HEK293 (cell line): ENCODE data around the gene ZNF630.
"Not testable (repeated sequence)": the region's sequence is repeated elsewhere in the genome, so short reads cannot be mapped to it uniquely, and the experiment has no call there.

ENCODE experiments used
- CTCF ChIA-PET: fragments of 350-600 bp; formaldehyde crosslinking; extraction: SDS; loops from one replicate; lab custom pipeline; 2021; ENCODE audit warnings: antibody characterized with exemption; lab: Yijun Ruan, JAX
- POLR2A ChIA-PET: fragments of 300-600 bp; formaldehyde crosslinking; extraction: SDS; loops from one replicate; lab custom pipeline; 2020; ENCODE audit warnings: antibody characterized with exemption, inconsistent platforms; lab: Yijun Ruan, JAX
- H3K27ac ChIP-seq: fragments of 200-500 bp; sonication (Bioruptor generic); 2 replicates; pipeline ENCODE4 v1.5.1; 2014; ENCODE audit warnings: low read depth, low read length, control low read depth, inconsistent platforms; ENCODE audit errors: extremely low read depth
- H3K36me3 ChIP-seq, 2 experiments: fragments of 200-500 bp in 1 of 2; sonication (Bioruptor generic) in 1 of 2; 1 replicate in 1 of 2; 2 replicates in 1 of 2; pipeline ENCODE4 v1.5.1; 2014 to 2017; ENCODE audit warnings: inconsistent platforms in 2 of 2, low read length in 2 of 2; ENCODE audit not compliant: control insufficient read depth in 2 of 2, insufficient read depth in 1 of 2
- H3K4me1 ChIP-seq: fragments of 200-500 bp; sonication (Bioruptor generic); 2 replicates; pipeline ENCODE4 v1.5.1; 2014; ENCODE audit warnings: mild to moderate bottlenecking, low read length, inconsistent platforms; ENCODE audit not compliant: control insufficient read depth, insufficient read depth
- H3K4me3 ChIP-seq: 2 replicates; pipeline ENCODE4 v1.5.1; 2011; ENCODE audit warnings: low read depth, mild to moderate bottlenecking, control low read depth, low read length, moderate library complexity
- H3K9me3 ChIP-seq: fragments of 200-500 bp; sonication (Bioruptor generic); 2 replicates; pipeline ENCODE4 v1.5.1; 2014; ENCODE audit warnings: low read depth, low read length, inconsistent platforms; ENCODE audit not compliant: control insufficient read depth, insufficient read depth
- GLIS2 ChIP-seq: fragments of 450-650 bp; formaldehyde crosslinking; IDR thresholded peaks from 2 replicates; pipeline ENCODE4 v1.5.1; 2016; ENCODE audit warnings: missing biosample characterization, missing genetic modification characterization
- IKZF3 ChIP-seq: fragments of 450-650 bp; IDR thresholded peaks from 2 replicates; pipeline ENCODE4 v1.5.0; 2018; ENCODE audit warnings: missing biosample characterization, mild to moderate bottlenecking, missing genetic modification characterization, moderate library complexity
- KLF7 ChIP-seq: fragments of 450-650 bp; formaldehyde crosslinking; IDR thresholded peaks from 2 replicates; pipeline ENCODE4 v1.5.1; 2016; ENCODE audit warnings: missing biosample characterization, missing genetic modification characterization, borderline replicate concordance
- ZBTB48 ChIP-seq: fragments of 450-650 bp; formaldehyde crosslinking; IDR thresholded peaks from 2 replicates; pipeline ENCODE4 v1.5.1; 2016; ENCODE audit warnings: missing biosample characterization, missing genetic modification characterization
- ZBTB7A ChIP-seq: fragments of 450-650 bp; formaldehyde crosslinking; IDR thresholded peaks from 2 replicates; pipeline ENCODE4 v1.5.1; 2016; ENCODE audit warnings: low read depth, missing biosample characterization, missing genetic modification characterization
- ZFHX2 ChIP-seq: fragments of 450-650 bp; formaldehyde crosslinking; conservative IDR thresholded peaks from 2 replicates; pipeline ENCODE4 v1.5.1; 2016; ENCODE audit warnings: missing biosample characterization, missing genetic modification characterization
- ZNF221 ChIP-seq: fragments of 450-650 bp; formaldehyde crosslinking; IDR thresholded peaks from 2 replicates; pipeline ENCODE4 v1.5.1; 2017; ENCODE audit warnings: missing biosample characterization, missing genetic modification characterization, borderline replicate concordance
- ZNF366 ChIP-seq: fragments of 450-650 bp; formaldehyde crosslinking; conservative IDR thresholded peaks from 2 replicates; pipeline ENCODE4 v1.5.1; 2016; ENCODE audit warnings: missing biosample characterization, missing genetic modification characterization
- ZNF510 ChIP-seq: fragments of 450-650 bp; formaldehyde crosslinking; IDR thresholded peaks from 2 replicates; pipeline ENCODE4 v1.5.1; 2018; ENCODE audit warnings: mild to moderate bottlenecking, missing genetic modification characterization, missing biosample characterization; ENCODE audit not compliant: insufficient replicate concordance
- ZNF548 ChIP-seq: fragments of 450-650 bp; formaldehyde crosslinking; IDR thresholded peaks from 2 replicates; pipeline ENCODE4 v1.5.1; 2016; ENCODE audit warnings: missing biosample characterization, missing genetic modification characterization
- ZNF600 ChIP-seq: fragments of 450-650 bp; formaldehyde crosslinking; IDR thresholded peaks from 2 replicates; pipeline ENCODE4 v1.5.1; 2016; ENCODE audit warnings: missing biosample characterization, missing genetic modification characterization
- ZNF654 ChIP-seq: fragments of 450-650 bp; formaldehyde crosslinking; IDR thresholded peaks from 2 replicates; pipeline ENCODE4 v1.5.1; 2016; ENCODE audit warnings: low read depth, missing biosample characterization, missing genetic modification characterization
- ZNF660 ChIP-seq: fragments of 450-650 bp; IDR thresholded peaks from 2 replicates; pipeline ENCODE4 v1.5.1; 2018; ENCODE audit warnings: missing biosample characterization, mild to moderate bottlenecking, missing genetic modification characterization
- TF ChIP-seq, protein P1 (sequence below): fragments of 450-650 bp; IDR thresholded peaks from 2 replicates; pipeline ENCODE4 v1.5.1; 2018; ENCODE audit warnings: missing biosample characterization, mild to moderate bottlenecking, missing genetic modification characterization
- TF ChIP-seq, protein P2 (sequence below): fragments of 450-650 bp; formaldehyde crosslinking; IDR thresholded peaks from 2 replicates; pipeline ENCODE4 v1.5.1; 2016; ENCODE audit warnings: missing biosample characterization, missing genetic modification characterization, low read depth

ZNF630 gene

GRCh38 chrX:48030237-48030636 is 41.2 kb downstream of the ZNF630 start:
- H3K9me3 ChIP-seq, result no peaks in the 10 kb centered on the region
- CTCF ChIA-PET, result interaction anchor here (1.2 to 5.3 kb wide), 3 partner anchors 21 to 200 kb away, joined by 4 to 41 read pairs (median 5); no protein-coding TSS in a partner anchor
- no peak overlapping the region for H3K4me3 ChIP-seq
- TF ChIP-seq ZBTB7A (tag by site-specific recombination) (no peak), GLIS2 (tag by site-specific recombination) (no peak), ZFHX2 (no peak), IKZF3 (tag by site-specific recombination) (no peak), ZNF548 (tag by site-specific recombination) (no peak), ZNF510 (tag by site-specific recombination) (no peak)
- TF ChIP-seq, protein P1, sequence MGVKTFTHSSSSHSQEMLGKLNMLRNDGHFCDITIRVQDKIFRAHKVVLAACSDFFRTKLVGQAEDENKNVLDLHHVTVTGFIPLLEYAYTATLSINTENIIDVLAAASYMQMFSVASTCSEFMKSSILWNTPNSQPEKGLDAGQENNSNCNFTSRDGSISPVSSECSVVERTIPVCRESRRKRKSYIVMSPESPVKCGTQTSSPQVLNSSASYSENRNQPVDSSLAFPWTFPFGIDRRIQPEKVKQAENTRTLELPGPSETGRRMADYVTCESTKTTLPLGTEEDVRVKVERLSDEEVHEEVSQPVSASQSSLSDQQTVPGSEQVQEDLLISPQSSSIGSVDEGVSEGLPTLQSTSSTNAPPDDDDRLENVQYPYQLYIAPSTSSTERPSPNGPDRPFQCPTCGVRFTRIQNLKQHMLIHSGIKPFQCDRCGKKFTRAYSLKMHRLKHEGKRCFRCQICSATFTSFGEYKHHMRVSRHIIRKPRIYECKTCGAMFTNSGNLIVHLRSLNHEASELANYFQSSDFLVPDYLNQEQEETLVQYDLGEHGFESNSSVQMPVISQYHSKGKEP (tag by site-specific recombination), result no peak
- no peaks in the 10 kb centered on the region for H3K36me3 ChIP-seq
- POLR2A ChIA-PET, result no interaction called here
- H3K27ac ChIP-seq, result no peak overlapping the region
- H3K4me1 ChIP-seq, result no peaks in the 10 kb centered on the region

DNA sequence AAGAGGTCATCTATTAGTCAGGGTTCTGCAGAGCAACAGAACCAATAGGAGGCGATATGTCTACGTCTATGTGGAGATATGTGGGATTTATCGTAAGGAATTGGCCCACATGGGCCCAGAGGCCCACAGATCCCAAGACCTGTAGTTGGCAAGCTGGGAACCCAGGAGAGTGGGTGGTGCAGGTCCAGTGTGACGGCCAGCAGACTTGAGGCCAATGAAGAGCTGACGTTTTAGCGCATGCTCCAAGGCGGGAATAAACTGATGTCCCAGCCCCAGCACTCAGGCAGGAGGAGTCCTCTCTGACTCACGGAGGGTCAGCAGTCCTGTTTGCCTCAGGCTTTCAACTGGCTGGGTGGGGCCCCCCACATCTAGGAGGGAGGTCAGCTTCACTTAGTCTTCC is 43.3 kb downstream of the ZNF630 start:
- CTCF ChIA-PET, result interaction anchor here (0.6 to 5.3 kb wide), 6 partner anchors 68 to 471 kb away, joined by 3 to 41 read pairs (median 6); no protein-coding TSS in a partner anchor

DNA sequence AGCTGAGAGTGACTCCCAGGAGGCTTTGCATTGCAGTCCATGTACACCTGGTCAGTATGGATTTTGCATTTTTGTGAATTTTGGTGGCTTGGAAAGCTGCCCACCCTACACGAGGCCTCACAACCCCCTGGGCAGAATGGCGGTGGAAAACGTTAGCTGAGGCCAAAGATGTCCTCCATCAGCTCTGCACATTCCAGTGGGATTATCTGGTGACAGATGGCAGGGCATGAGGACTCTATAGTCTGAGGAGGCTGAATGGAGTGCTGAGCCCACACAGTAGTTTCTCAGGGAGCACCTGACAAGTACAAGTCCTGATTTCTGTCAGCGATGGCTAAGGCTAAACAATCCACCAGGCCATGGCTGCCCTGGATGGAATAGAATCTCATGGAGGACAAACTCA is 43.9 kb downstream of the ZNF630 start:
- POLR2A ChIA-PET, H3K4me3 ChIP-seq, H3K9me3 ChIP-seq, H3K36me3 ChIP-seq, H3K4me1 ChIP-seq, H3K27ac ChIP-seq: not testable (repeated sequence)
- CTCF ChIA-PET, result interaction anchor here (0.6 to 5.3 kb wide), 15 partner anchors 14 to 1164 kb away, joined by 3 to 41 read pairs (median 4); partner anchors contain the start of gene ZNF81

More for the DNA sequence above, 43.3 kb downstream of the ZNF630 start:
- Histone ChIP-seq H3K36me3 (no peaks in the 10 kb centered on the region), H3K4me1 (no peaks in the 10 kb centered on the region), H3K4me3 (no peak overlapping the region), H3K27ac (no peak overlapping the region), H3K9me3 (no peaks in the 10 kb centered on the region)
- POLR2A ChIA-PET, result no interaction called here
- TF ChIP-seq KLF7 (tag by site-specific recombination), result no peak
- TF ChIP-seq, protein P1 (tag by site-specific recombination), result no peak
- TF ChIP-seq ZNF366 (tag by site-specific recombination), result no peak
- TF ChIP-seq ZBTB7A (tag by site-specific recombination), result no peak
- TF ChIP-seq, protein P2, sequence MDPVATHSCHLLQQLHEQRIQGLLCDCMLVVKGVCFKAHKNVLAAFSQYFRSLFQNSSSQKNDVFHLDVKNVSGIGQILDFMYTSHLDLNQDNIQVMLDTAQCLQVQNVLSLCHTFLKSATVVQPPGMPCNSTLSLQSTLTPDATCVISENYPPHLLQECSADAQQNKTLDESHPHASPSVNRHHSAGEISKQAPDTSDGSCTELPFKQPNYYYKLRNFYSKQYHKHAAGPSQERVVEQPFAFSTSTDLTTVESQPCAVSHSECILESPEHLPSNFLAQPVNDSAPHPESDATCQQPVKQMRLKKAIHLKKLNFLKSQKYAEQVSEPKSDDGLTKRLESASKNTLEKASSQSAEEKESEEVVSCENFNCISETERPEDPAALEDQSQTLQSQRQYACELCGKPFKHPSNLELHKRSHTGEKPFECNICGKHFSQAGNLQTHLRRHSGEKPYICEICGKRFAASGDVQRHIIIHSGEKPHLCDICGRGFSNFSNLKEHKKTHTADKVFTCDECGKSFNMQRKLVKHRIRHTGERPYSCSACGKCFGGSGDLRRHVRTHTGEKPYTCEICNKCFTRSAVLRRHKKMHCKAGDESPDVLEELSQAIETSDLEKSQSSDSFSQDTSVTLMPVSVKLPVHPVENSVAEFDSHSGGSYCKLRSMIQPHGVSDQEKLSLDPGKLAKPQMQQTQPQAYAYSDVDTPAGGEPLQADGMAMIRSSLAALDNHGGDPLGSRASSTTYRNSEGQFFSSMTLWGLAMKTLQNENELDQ (tag by site-specific recombination), result no peak

GRCh38 chrX:48025561-48025960 is 45.9 kb downstream of the ZNF630 start:
- Histone ChIP-seq H3K4me1 (no peaks in the 10 kb centered on the region), H3K9me3 (no peaks in the 10 kb centered on the region), H3K4me3 (no peak overlapping the region)
- POLR2A ChIA-PET, result no interaction called here
- CTCF ChIA-PET, result interaction anchor here (0.6 to 5.3 kb wide), 5 partner anchors 124 to 195 kb away, joined by 3 to 41 read pairs (median 10); partner anchors contain the start of gene ZNF81
- 0 out of 2 replicates have a peak, but pooled peaks have one; percentile 33 for TF ChIP-seq ZNF600
- TF ChIP-seq ZBTB48, result 0 out of 2 replicates have a peak, but pooled peaks have one; percentile 48
- TF ChIP-seq ZNF654 (tag by site-specific recombination), result peak; percentile 74
- peak; percentile 54; the same call in 1 of the 2 replicates for TF ChIP-seq ZNF660 (tag by site-specific recombination)
- no peak for TF ChIP-seq ZNF221
- TF ChIP-seq, all 188 proteins: peak for 4
- no peaks in the 10 kb centered on the region for H3K36me3 ChIP-seq
- no peak overlapping the region for H3K27ac ChIP-seq
